H1 (cell line): ENCODE data around the gene SMYD5. TPM values are rescaled to one million over a fixed set of nuclear protein-coding genes. Genes with fewer than 3 reads are reported as not detected.

Experiments
- CTCF ChIA-PET: fragments of 300-600 bp; sonication (Branson Sonifier 250); formaldehyde crosslinking; loops from one replicate; lab custom pipeline; 2021; ENCODE audit not compliant: partially characterized antibody; lab: Charles Lee
- POLR2A ChIA-PET: fragments of 300-600 bp; sonication (Branson Sonifier 250); formaldehyde crosslinking; loops from one replicate; lab custom pipeline; 2021; ENCODE audit warnings: inconsistent platforms; ENCODE audit not compliant: partially characterized antibody; lab: Charles Lee
- DNase-seq, 2 experiments: peaks; one replicate each; pipeline versions ENCODE4 v3.0.0 to v3.0.0-alpha.2; 2010 to 2022; ENCODE audit warnings: low spot score in 2 of 2, low read depth in 1 of 2, mixed read lengths in 1 of 2
- FAIRE-seq: peaks from 2 replicates; lab custom pipeline; 2011; peaks lifted over from hg19 to GRCh38; lab: Jason Lieb, UNC
- H2AFZ ChIP-seq: 2 replicates; pipeline ENCODE4 v1.8.1; 2012; ENCODE audit warnings: low read length, inconsistent platforms
- H2AK5ac ChIP-seq: 2 replicates; pipeline ENCODE4 v1.6.1; 2013; ENCODE audit warnings: low read depth, low read length
- H2BK120ac ChIP-seq: replicated peaks from 2 replicates; pipeline ENCODE3; 2013; ENCODE audit warnings: low read depth, low read length, inconsistent platforms
- H2BK12ac ChIP-seq: 2 replicates; pipeline ENCODE4 v1.6.1; 2013; ENCODE audit warnings: low read depth, low read length
- H2BK15ac ChIP-seq: 2 replicates; pipeline ENCODE4 v1.6.1; 2013; ENCODE audit warnings: low read length
- H2BK20ac ChIP-seq: 2 replicates; pipeline ENCODE4 v1.6.1; 2013; ENCODE audit warnings: low read length
- H2BK5ac ChIP-seq: 2 replicates; pipeline ENCODE4 v1.6.1; 2013; ENCODE audit warnings: low read depth, low read length
- H3K14ac ChIP-seq: 2 replicates; pipeline ENCODE4 v1.6.1; 2013; ENCODE audit warnings: inconsistent platforms; ENCODE audit not compliant: insufficient read length
- H3K18ac ChIP-seq: 2 replicates; pipeline ENCODE4 v1.6.1; 2013; ENCODE audit warnings: low read length; ENCODE audit errors: extremely low read depth
- H3K23ac ChIP-seq: 2 replicates; pipeline ENCODE4 v1.6.1; 2013; ENCODE audit warnings: inconsistent platforms; ENCODE audit not compliant: insufficient read length
- H3K23me2 ChIP-seq: 2 replicates; pipeline ENCODE4 v1.6.1; 2013; ENCODE audit warnings: low read depth, low read length
- H3K27ac ChIP-seq: 2 replicates; pipeline ENCODE4 v1.6.1; 2011; ENCODE audit warnings: low read depth, low read length, inconsistent platforms
- H3K27me3 ChIP-seq, 4 experiments: replicated peaks in 1 of 4; 1 replicate in 1 of 4; 2 replicates in 3 of 4; pipeline versions ENCODE4 v1.6.1 to v1.8.1; 2011 to 2013; ENCODE audit warnings: low read length in 3 of 4, mild to moderate bottlenecking in 3 of 4, inconsistent platforms in 2 of 4, mixed read lengths in 2 of 4, moderate library complexity in 1 of 4; ENCODE audit not compliant: control insufficient read depth in 3 of 4, insufficient read depth in 3 of 4; ENCODE audit errors: extremely low read depth in 1 of 4
- H3K36me3 ChIP-seq, 4 experiments: 2 replicates each; pipeline versions ENCODE4 v1.6.1 to v1.8.1; 2011 to 2013; ENCODE audit warnings: mild to moderate bottlenecking in 4 of 4, low read length in 3 of 4, moderate library complexity in 2 of 4, control low read depth in 1 of 4, inconsistent platforms in 1 of 4; ENCODE audit not compliant: insufficient read depth in 4 of 4, control insufficient read depth in 2 of 4
- H3K4ac ChIP-seq: replicated peaks from 2 replicates; pipeline ENCODE3; 2013; ENCODE audit warnings: low read length, low read depth, mixed read lengths, inconsistent platforms; ENCODE audit not compliant: insufficient read length
- H3K4me1 ChIP-seq, 4 experiments: replicated peaks in 1 of 4; 1 replicate in 1 of 4; 2 replicates in 3 of 4; pipeline versions ENCODE4 v1.6.1 to v1.8.1; 2011 to 2013; ENCODE audit warnings: low read length in 3 of 4, inconsistent platforms in 2 of 4, mixed read lengths in 1 of 4; ENCODE audit not compliant: insufficient read depth in 4 of 4, control insufficient read depth in 3 of 4
- H3K4me2 ChIP-seq, 2 experiments: 2 replicates each; pipeline versions ENCODE4 v1.6.1 to v1.8.1; 2011 to 2013; ENCODE audit warnings: low read depth in 2 of 2, low read length in 2 of 2, control low read depth in 1 of 2, inconsistent platforms in 1 of 2, mild to moderate bottlenecking in 1 of 2; ENCODE audit not compliant: insufficient read depth in 1 of 2
- H3K4me3 ChIP-seq, 4 experiments: fragments of 200-600, 300-600 bp in 1 of 4; sonication (generic), shearing (Covaris generic), sonication (Bioruptor Twin) in 1 of 4; 2 replicates each; pipeline versions ENCODE4 v1.5.1 to v1.8.1; 2011 to 2016; ENCODE audit warnings: low read length in 4 of 4, low read depth in 3 of 4, control low read depth in 2 of 4, inconsistent platforms in 2 of 4, mild to moderate bottlenecking in 2 of 4, mixed read lengths in 1 of 4, moderate library complexity in 1 of 4; ENCODE audit not compliant: insufficient read depth in 2 of 4; ENCODE audit errors: extremely low read depth in 1 of 4
- H3K56ac ChIP-seq: replicated peaks from 2 replicates; pipeline ENCODE3; 2013; ENCODE audit warnings: low read depth, mild to moderate bottlenecking, mixed read lengths, low read length, inconsistent platforms; ENCODE audit not compliant: insufficient read length
- H3K79me1 ChIP-seq: 2 replicates; pipeline ENCODE4 v1.6.1; 2013; ENCODE audit warnings: low read depth, low read length, control low read depth
- H3K79me2 ChIP-seq, 2 experiments: 2 replicates each; pipeline versions ENCODE4 v1.6.1 to v1.8.1; 2012 to 2013; ENCODE audit warnings: low read length in 2 of 2, mild to moderate bottlenecking in 2 of 2, inconsistent platforms in 1 of 2; ENCODE audit not compliant: insufficient read depth in 2 of 2, control insufficient read depth in 1 of 2
- H3K9ac ChIP-seq, 4 experiments: replicated peaks in 1 of 4; 1 replicate in 1 of 4; 2 replicates in 3 of 4; pipeline versions ENCODE4 v1.6.1 to v1.8.1; 2011 to 2013; ENCODE audit warnings: low read depth in 3 of 4, low read length in 3 of 4, control low read depth in 2 of 4, mild to moderate bottlenecking in 2 of 4, moderate library complexity in 2 of 4, inconsistent platforms in 1 of 4; ENCODE audit errors: extremely low read depth in 1 of 4
- H3K9me3 ChIP-seq, 2 experiments: 2 replicates each; pipeline versions ENCODE4 v1.6.1 to v1.8.1; 2012 to 2013; ENCODE audit warnings: mild to moderate bottlenecking in 2 of 2, moderate library complexity in 2 of 2, control low read depth in 1 of 2, inconsistent platforms in 1 of 2, low read depth in 1 of 2, low read length in 1 of 2, mixed read lengths in 1 of 2; ENCODE audit not compliant: insufficient read depth in 2 of 2
- H4K20me1 ChIP-seq, 2 experiments: replicated peaks in 1 of 2; 2 replicates each; pipeline versions ENCODE3 to v1.8.1; 2011 to 2013; ENCODE audit warnings: inconsistent platforms in 2 of 2, low read length in 2 of 2, mild to moderate bottlenecking in 1 of 2; ENCODE audit not compliant: insufficient read depth in 2 of 2, control insufficient read depth in 1 of 2
- H4K5ac ChIP-seq: 2 replicates; pipeline ENCODE4 v1.6.1; 2013; ENCODE audit warnings: low read length, low read depth, mixed read lengths, inconsistent platforms; ENCODE audit not compliant: insufficient read length
- H4K8ac ChIP-seq: 2 replicates; pipeline ENCODE4 v1.8.0; 2013; ENCODE audit warnings: mild to moderate bottlenecking, moderate library complexity, low read length, inconsistent platforms; ENCODE audit not compliant: insufficient read depth; ENCODE audit errors: extremely low read depth
- H4K91ac ChIP-seq: replicated peaks from 2 replicates; pipeline ENCODE3; 2013; ENCODE audit warnings: low read length, mixed read lengths, inconsistent platforms; ENCODE audit not compliant: insufficient read length
- BCL11A ChIP-seq, 2 experiments: IDR thresholded peaks; one replicate each; pipeline ENCODE4 v1.6.1; 2011; ENCODE audit warnings: low read depth in 2 of 2, low read length in 2 of 2, mild to moderate bottlenecking in 2 of 2
- CBX8 ChIP-seq: fragments of 300-800, 300-1000 bp; sonication (generic); IDR thresholded peaks from 2 replicates; pipeline ENCODE4 v1.7.1; 2016; ENCODE audit warnings: low read depth, low read length, borderline replicate concordance
- EZH2 ChIP-seq: fragments of 200-600 bp; sonication (generic); IDR thresholded peaks from 2 replicates; pipeline ENCODE4 v1.7.1; 2012; ENCODE audit warnings: low read depth, mild to moderate bottlenecking, moderate library complexity, low read length, inconsistent platforms; ENCODE audit not compliant: severe bottlenecking
- MAX ChIP-seq: IDR thresholded peaks from 2 replicates; pipeline ENCODE4 v1.6.1; 2012; ENCODE audit warnings: inconsistent platforms
- NANOG ChIP-seq: IDR thresholded peaks from 2 replicates; pipeline ENCODE4 v1.6.1; 2011; ENCODE audit warnings: low read length, low read depth, mild to moderate bottlenecking, inconsistent platforms; ENCODE audit not compliant: insufficient read depth, poor library complexity, severe bottlenecking
- RAD21 ChIP-seq, 2 experiments: IDR thresholded peaks in 1 of 2; conservative IDR thresholded peaks in 1 of 2; 2 replicates each; pipeline ENCODE4 v1.6.1; 2011; ENCODE audit warnings: low read depth in 2 of 2, low read length in 2 of 2, improper control_type of control experiment in 1 of 2, inconsistent platforms in 1 of 2, mild to moderate bottlenecking in 1 of 2, moderate library complexity in 1 of 2
- RFX5 ChIP-seq: IDR thresholded peaks from 2 replicates; pipeline ENCODE4 v1.6.1; 2011; ENCODE audit warnings: low read depth, low read length, improper control_type of control experiment, borderline replicate concordance
- TAF1 ChIP-seq: IDR thresholded peaks from 2 replicates; pipeline ENCODE4 v1.6.1; 2011; ENCODE audit warnings: mild to moderate bottlenecking, low read depth, low read length
- YY1 ChIP-seq: IDR thresholded peaks from 2 replicates; pipeline ENCODE4 v1.6.1; 2011; ENCODE audit warnings: low read depth, mild to moderate bottlenecking, low read length
- WGBS, 2 experiments: shearing (Covaris generic) in 1 of 2; methylation state at CpG; one replicate each; pipeline versions ENCODE4 v1.1.6 to v1.1.7; 2013 to 2015; ENCODE audit warnings: low lambda C conversion rate in 2 of 2, mixed read lengths in 2 of 2, inconsistent platforms in 1 of 2, low coverage in 1 of 2, missing lambda C conversion rate in 1 of 2; ENCODE audit not compliant: insufficient replicate concordance in 2 of 2, insufficient coverage in 1 of 2, insufficient read length in 1 of 2; ENCODE audit errors: extremely low coverage in 1 of 2, missing lambda C conversion rate in 1 of 2; 5-methylcytosine and 5-hydroxymethylcytosine counted together
- polyA plus RNA-seq, 7 experiments: library from polyadenylated mRNA; depleted of rRNA in 3 of 7; stranded (reverse) in 5 of 7; unstranded in 2 of 7; fragments of >200 nt in 5 of 7; fragments of 200-250 nt in 2 of 7; gene quantifications; 1 replicate in 5 of 7; 2 replicates in 1 of 7; 4 replicates in 1 of 7; pipeline versions ENCODE4 v1.2.1 to v1.2.3, GENCODE V29; 2011 to 2013; ENCODE audit warnings: missing spikeins in 2 of 7, mixed read lengths in 2 of 7
- total RNA-seq: library from RNA; stranded (reverse); fragmentation: NEBNext Ultra II Directional; extraction: Animal tissue kit (Norgen Biotek cat#: 25700); gene quantifications from 2 replicates; pipeline ENCODE4 v1.2.1, GENCODE V29; 2021
- TF ChIP-seq, protein P1 (sequence below): IDR thresholded peaks from 2 replicates; pipeline ENCODE4 v1.6.1; 2011; ENCODE audit warnings: low read length, improper control_type of control experiment

SMYD5 gene
- total and polyA plus RNA-seq, 2 of the 8 experiments (the other 6 are each of a cell fraction or from before 2014, with no cell fraction given) = 35.2 to 56.7 TPM

- peaks cover 4 to 17% of the 10 kb centered on the region in 2 experiments for H4K20me1 ChIP-seq
- H2AK5ac ChIP-seq = no peak overlapping the region
- no peak overlapping the region for H2AFZ ChIP-seq
- peaks cover 0 to 2% (median under 1%) of the 10 kb centered on the region in 4 experiments; a peak in 1 of 7 replicates for H3K4me1 ChIP-seq
- no peak overlapping the region for H4K5ac ChIP-seq
- H2BK120ac ChIP-seq = no peak overlapping the region
- no peaks in the 10 kb centered on the region for H3K23me2 ChIP-seq
- TF ChIP-seq RAD21 (IDR thresholded peaks at IDR 0.05 in 1 of 2, conservative IDR thresholded peaks at IDR 0.05 in 1 of 2; ENCODE audit: low read depth in 2 of 2, low read length in 2 of 2) = no peak
- TF ChIP-seq YY1 = no peak
- TF ChIP-seq MAX = no peak
- no peak for TF ChIP-seq RFX5
- no peak for TF ChIP-seq EZH2
- TF ChIP-seq, protein P1, sequence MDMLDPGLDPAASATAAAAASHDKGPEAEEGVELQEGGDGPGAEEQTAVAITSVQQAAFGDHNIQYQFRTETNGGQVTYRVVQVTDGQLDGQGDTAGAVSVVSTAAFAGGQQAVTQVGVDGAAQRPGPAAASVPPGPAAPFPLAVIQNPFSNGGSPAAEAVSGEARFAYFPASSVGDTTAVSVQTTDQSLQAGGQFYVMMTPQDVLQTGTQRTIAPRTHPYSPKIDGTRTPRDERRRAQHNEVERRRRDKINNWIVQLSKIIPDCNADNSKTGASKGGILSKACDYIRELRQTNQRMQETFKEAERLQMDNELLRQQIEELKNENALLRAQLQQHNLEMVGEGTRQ = no peak
- TF ChIP-seq BCL11A (IDR thresholded peaks at IDR 0.05; ENCODE audit: low read depth in 2 of 2, low read length in 2 of 2) = no peak
- TF ChIP-seq TAF1 = no peak
- TF ChIP-seq NANOG = no peak
- no peak for TF ChIP-seq CBX8
- no peaks in the 10 kb centered on the region for H3K27me3 ChIP-seq
- H3K23ac ChIP-seq = no peak overlapping the region
- peaks cover 7 to 37% of the 10 kb centered on the region in 2 experiments for H3K79me2 ChIP-seq
- 88% methylated on average over 5 of the region's 5 CpGs; no CpG with 5 or more reads in 1 of the 2 experiments for WGBS, 2 experiments
- no peak overlapping the region for H3K27ac ChIP-seq
- no peak overlapping the region for H3K9ac ChIP-seq
- H2BK20ac ChIP-seq = no peak overlapping the region
- no peak for DNase-seq
- no peak overlapping the region for H3K4ac ChIP-seq
- peaks cover 2% of the 10 kb centered on the region; the same call in 1 of the 2 replicates for H3K79me1 ChIP-seq
- H2BK12ac ChIP-seq = no peak overlapping the region
- CTCF ChIA-PET = interaction anchor here (0.9 to 1.3 kb wide), 6 partner anchors 9 to 32 kb away, joined by 3 to 8 read pairs (median 4); no protein-coding TSS in a partner anchor
- no peaks in the 10 kb centered on the region for H3K9me3 ChIP-seq
- POLR2A ChIA-PET = interaction anchor here (1.2 to 6.5 kb wide), 5 partner anchors 9 to 25 kb away, joined by 4 to 65 read pairs (median 5); partner anchors contain the start of genes CCT7 and PRADC1
- no peak overlapping the region for H3K14ac ChIP-seq
- no peak overlapping the region for H3K4me2 ChIP-seq
- no peak overlapping the region for H3K18ac ChIP-seq
- no peak for FAIRE-seq
- H4K8ac ChIP-seq = no peak overlapping the region
- peaks cover 46 to 95% (median 76%) of the 10 kb centered on the region in 4 experiments for H3K36me3 ChIP-seq
- no peak overlapping the region for H3K56ac ChIP-seq
- H4K91ac ChIP-seq = no peak overlapping the region
- no peak overlapping the region for H2BK5ac ChIP-seq
- H2BK15ac ChIP-seq = no peak overlapping the region
- no peak overlapping the region for H3K4me3 ChIP-seq
These were observed 30.0 kb downstream of the SMYD5 start for GRCh38 chr2:73243884-73244570.
